LHCN-M2 (cell line): ENCODE data around the gene HRNR. TPM values are rescaled to one million over a fixed set of nuclear protein-coding genes. Genes with fewer than 3 reads are reported as not detected.
"Not testable (repeated sequence)": the region's sequence is repeated elsewhere in the genome, so short reads cannot be mapped to it uniquely, and the experiment has no call there.

Experiments used
- DNase-seq: peaks from one replicate; pipeline ENCODE4 v3.0.0-alpha.2; 2012; ENCODE audit warnings: low read depth
- polyA plus RNA-seq: library from polyadenylated mRNA; unstranded; fragments of >200 nt; gene quantifications from one replicate; pipeline ENCODE4 v1.2.1, GENCODE V29; 2012; ENCODE audit warnings: missing spikeins
- total RNA-seq: library from RNA; depleted of rRNA; stranded (reverse); fragments of >200 nt; gene quantifications from 2 replicates; pipeline ENCODE4 v1.2.3, GENCODE V29; 2014; rRNA removed

Gene HRNR
- not detected in 2 replicates for total RNA-seq
- 0.07 TPM for polyA plus RNA-seq

DNA sequence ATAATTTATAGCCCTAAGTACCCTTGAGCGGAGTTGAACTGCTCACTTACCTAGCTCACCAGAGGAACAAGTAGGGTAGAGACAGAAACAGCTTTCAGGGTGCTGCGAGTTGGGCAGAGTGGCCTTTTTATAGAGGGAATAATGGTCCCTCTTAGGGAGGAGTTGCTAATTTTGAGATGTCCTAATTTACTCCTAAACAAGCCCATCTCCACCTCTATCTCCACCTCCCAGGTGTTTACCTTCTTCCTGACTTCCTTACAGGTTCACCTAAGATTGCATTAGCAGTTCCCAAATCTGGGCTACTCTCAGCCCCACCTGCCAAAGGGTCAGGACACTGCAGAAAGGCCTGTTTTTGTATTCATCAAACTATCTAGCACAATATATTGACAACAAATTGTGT is at the start of gene HRNR:
HRNR (minus strand) TSS at position 101 of the 400 bp plus-strand sequence. CDS start 940 bp downstream, outside the sequence.
- DNase-seq: no peak

DNA sequence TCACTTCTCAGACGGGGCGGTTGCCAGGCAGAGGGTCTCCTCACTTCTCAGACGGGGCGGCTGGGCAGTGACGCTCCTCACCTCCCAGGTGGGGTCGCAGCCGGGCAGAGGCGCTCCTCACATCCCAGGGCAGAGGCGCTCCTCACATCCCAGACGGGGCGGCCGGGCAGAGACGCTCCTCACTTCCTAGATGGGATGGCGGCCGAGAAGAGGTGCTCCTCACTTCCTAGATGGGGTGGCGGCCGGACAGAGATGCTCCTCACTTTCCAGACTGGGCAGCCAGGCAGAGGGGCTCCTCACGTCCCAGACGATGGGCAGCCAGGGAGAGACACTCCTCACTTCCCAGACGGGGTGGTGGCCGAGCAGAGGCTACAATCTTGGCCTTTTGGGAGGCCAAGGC is 32.4 kb upstream of the HRNR start:
- not testable (repeated sequence) for DNase-seq

DNA sequence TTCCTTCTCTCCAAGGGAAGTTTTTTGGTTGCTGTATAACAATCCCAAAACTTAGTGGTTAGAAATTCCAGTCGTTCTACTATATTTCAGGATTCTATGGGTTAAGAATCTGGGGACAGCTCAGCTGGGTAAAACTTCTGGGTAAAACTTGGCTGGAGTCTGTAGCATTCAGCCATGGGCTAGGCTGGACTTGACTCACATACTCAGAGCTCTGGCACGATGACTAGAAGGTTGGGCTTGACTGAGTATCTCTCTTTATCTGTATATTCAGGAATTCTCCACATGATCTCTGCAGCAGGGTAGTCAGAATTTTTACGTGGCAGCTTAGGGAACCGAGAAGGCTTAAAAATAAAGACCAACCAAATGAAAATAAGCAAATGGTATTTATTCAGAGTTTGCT is 28.2 kb upstream of the HRNR start:
- DNase-seq: no peak

DNA sequence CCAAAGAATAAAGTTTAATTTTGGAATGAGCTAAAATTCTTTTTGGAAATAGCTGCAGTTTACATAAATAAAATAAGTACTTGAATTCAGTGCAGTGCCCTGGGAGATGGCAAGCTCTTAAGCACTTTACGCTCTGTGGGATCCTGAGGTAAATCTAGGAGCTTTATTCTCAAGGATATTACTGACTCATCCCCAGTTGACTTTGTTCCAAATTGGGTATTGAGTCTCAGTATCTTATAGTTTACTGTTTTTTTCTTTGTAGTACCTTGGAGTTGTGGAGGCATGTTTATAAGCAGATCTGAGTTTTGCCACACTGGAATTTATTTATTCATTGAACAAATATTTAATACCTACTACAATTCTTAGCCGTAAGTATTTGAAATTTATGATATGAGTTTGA is 27.4 kb upstream of the HRNR start:
- peak; percentile 65 for DNase-seq

DNA sequence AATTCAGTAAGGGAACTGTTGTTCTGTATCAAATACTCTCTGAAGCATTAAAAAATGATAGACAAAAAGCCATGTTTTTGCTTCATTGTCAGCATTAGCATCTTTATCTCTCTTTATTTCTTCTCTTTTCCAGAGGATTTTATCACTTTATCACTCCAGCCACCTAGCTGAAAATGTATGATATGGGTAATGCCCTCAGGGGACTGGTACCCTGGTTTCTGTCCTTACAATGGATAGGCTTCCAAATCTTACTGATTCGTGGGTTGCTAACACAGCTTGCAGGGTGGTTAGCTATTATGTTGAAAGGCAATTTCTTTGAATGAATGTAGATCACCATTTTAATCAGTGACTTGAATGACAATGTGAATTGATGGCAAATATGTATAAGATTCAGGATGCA is 23.3 kb upstream of the HRNR start:
- no peak for DNase-seq

DNA sequence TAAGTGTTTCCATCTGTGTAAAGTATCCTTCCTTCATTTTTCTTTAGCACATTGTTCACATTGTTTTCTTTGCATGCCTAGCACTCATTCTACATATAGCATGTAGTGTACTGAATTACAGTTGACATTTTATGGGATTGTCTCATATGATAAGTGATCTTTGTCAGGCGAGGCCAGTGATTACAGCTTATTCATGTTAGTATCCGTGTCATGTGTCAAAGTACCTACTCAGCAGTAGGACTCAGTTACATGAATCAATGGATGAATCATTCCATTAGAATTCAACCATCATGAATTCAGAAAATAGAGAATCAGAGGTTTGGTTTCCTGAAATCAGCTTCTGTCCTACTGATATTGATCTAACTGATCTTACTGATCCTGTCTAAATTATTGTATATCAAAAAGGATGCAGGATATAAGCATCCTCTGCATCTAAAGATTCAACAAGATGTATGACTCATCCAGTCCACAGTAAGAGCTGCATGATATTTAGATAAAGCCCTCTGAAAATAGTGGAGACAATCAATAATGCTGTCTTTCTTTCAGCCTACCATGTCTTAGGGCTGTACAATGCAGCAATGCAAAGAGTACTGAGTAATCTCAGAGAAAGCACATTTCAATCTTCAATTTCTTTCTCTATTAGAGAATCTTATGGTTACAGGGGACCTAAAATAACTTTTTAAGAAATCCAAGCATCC is 20.7 kb upstream of the HRNR start:
- DNase-seq: peak; percentile 70

DNA sequence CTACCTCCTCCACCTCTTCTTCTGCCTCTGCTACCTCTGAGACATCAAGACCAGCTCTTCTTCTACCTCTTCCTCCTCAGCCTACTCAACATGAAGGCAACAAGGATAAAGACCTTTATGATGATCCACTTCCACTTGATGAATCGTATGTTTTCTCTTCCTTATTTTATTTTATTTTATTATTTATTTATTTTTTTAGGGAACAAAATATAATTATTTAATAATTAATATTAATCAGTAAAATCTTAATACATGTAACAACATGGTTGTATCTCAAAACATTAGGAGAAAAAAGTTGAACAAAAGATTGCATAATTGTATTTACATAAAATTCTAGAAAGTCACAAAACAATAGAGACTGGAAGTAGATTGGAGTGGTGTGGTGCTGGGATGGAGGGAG is 13.1 kb upstream of the HRNR start:
- DNase-seq: no peak

DNA sequence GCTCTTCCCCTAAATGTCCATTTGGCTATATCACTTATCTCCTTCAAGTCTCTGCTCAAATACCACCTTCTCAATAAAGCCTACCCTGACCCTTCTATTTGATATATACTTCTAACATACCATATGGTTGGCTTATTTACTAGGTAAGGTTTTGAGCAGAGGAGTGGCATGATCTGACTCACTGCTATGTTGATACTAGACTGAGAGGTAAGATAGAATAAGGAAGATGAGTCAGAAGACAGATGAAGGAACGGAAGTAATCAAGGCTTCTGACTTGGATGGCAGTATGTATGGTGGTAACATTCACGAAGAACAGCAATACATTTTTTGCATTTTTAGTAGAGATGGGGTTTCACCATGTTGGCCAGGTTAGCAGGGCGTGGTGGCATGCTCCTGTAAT is 4.8 kb upstream of the HRNR start:
- DNase-seq: no peak

DNA sequence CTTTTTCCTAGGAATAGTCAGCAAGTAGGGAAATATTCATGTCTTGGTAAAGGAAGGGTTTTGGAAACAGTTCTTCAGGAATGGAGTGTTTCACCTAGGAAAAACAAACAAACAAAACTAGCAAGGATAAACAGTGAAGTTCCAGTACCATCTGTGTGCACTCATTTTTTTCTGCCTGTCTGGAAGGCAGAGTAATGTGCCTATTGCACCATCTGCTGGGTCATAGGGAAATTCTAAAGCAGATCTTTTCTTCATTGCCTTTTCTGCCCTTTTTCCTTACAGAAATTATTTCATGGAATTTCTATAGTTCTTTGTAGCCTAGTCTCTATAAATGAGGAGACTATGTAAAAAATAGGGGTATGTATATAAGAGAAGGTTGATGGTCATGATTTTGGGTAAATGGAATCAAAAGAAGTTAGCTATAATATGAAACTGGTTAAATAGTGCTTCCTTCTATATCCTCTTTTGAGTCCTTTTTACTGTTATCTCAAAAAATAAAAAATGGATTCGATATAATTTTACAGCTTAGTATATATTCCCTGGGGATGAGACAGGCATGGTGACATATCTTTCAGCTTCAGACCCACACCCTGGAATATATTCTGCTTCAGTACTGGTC is 3.4 kb upstream of the HRNR start:
- peak; percentile 50 for DNase-seq

DNA sequence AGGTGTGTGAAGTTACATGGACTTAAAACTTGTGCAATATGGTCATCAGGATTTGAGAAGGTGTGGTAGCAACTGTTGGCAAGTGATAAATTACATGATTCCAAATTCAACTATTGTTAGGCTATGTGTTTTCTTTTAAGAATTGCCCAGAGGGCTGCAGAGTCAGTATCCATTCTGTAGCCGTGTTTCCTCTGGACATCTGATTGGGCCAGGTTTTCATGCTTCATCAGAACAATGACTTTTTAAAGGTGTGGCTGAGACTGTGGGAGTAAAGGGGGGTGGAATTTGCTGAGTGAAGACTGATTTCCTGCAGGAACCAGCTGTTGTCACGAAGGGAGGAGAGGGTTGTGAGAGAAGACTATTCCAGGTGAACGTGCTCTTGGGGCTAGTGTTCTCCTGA is 1.7 kb upstream of the HRNR start:
- DNase-seq: no peak

DNA sequence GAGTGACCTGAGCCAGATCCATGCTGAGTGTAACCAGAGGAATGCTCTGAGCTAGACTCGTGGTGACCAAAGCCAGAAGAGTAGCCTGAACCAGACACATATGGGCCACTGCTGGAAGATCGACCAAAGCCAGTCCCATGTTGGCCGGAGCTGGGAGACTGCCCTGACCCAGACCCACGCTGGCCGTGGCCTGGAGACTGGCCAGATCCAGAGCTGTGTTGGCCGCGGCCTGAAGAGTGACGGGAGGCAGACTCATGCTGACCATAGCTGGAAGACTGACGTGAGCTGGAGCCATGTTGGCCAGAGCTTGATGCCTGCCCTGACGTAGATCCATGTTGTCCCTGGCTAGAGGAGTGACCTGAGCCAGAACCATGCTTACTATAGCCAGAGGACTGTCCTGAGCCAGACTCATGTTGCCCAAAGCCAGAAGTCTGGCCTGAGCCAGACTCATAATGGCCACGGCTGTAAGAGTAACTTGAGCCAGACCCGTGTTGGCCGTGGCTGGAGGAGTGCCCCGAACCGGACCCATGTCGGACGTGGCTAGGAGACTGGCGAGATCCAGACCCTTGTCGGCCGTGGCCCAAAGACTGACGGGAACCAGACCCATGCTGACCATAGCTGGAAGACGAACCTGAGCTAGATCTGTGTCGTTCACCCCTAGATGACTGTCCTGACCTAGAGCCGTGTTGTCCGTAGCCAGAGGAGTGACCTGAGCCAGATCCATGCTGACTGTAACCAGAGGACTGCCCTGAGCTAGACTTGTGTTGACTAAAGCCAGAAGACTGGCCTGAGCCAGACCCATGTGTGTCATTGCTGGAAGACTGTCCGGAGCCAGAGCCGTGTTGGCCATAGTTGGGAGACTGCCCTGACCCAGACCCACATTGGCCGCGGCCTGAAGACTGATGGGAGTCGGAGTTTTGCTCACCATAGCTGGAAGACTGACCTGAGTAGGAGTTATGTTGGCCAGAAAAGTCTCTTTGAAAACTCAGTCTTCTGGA is 3.5 kb downstream of the HRNR start:
- no peak for DNase-seq

DNA sequence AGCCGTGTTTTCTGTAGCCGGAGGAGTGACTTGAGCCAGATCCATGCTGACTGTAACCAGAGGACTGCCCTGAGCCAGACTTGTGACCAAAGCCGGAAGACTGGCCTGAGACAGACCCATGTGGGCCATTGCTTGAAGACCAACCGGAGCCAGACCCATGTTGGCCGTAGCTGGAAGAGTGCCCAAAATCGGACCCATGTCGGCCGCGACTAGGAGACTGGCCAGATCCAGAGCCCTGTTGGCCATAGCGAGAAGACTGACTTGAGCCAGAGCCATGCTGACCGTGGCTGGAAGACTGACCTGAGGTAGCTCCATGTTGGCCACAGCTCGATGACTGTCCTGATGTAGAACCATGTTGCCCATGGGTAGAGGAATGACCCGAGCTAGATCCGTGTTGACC is 4.6 kb downstream of the HRNR start:
- DNase-seq: not testable (repeated sequence)

DNA sequence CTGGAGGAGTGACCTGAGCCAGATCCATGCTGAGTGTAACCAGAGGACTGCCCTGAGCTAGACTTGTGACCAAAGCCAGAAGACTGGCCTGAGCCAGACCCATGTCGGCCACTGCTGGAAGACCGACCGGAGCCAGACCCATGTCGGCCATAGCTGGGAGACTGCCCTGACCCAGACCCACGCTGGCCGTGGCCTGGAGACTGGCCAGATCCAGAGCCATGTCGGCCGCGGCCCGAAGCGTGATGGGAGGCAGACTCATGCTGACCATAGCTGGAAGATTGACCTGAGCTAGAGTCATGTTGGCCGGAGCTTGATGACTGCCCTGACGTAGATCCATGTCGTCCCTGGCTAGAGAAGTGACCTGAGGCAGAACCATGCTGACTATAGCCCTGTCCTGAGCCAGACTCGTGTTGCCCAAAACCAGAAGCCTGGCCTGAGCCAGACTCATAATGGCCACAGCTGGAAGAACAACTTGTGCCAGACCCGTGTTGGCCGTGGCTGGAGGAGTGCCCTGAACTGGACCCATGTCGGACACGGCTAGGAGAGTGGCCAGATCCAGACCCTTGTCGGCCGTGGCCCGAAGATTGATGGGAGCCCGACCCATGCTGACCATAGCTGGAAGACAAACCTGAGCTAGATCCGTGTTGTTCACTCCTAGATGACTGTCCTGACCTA is 5.1 kb downstream of the HRNR start:
- DNase-seq: no peak

DNA sequence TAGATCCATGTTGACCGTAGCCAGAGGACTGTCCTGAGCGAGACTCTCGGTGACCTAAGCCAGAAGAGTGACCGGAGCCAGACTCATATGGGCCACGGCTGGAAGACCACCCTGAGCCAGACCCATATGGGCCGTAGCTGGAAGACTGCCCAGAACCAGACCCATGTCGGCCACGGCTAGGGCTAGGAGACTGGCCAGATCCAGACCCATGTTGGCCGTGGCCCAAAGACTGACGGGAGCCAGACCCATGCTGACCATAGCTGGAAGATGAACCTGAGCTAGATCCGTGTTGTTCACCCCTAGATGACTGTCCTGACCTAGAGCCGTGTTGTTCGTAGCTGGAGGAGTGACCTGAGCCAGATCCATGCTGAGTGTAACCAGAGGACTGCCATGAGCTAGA is 8.4 kb downstream of the HRNR start:
- DNase-seq: not testable (repeated sequence)

DNA sequence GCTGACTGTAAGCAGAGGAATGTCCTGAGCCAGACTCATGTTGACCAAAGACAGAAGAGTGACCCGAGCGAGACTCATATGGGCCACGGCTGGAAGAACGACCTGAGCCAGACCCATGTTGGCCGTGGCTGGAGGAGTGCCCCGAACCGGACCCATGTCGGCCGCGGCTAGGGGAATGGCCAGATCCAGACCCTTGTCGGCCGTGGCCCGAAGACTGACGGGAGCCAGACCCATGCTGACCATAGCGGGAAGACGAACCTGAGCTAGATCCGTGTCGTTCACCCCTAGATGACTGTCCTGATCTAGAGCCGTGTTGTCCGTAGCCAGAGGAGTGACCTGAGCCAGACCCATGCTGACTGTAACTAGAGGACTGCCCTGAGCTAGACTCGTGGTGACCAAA is 9.1 kb downstream of the HRNR start:
- DNase-seq: not testable (repeated sequence)

DNA sequence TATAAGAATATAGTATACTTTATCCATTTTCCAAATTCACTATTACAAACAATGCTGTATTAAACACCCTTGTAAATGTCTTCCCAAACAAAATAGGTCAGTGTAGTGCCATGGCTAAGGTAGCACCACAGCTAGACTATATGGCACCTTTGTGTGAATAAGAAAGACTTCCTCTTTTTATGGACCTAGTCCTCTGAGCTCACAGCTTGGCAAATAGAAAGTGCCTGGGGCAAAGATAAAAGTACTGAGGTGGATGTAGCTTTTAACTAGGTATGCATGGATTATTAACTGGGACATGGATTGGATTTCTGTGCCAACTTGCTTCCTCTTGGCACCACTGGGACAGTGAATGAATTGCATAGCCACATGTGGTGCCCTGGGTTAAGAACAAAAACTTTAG is 25.0 kb downstream of the HRNR start:
- DNase-seq: no peak

DNA sequence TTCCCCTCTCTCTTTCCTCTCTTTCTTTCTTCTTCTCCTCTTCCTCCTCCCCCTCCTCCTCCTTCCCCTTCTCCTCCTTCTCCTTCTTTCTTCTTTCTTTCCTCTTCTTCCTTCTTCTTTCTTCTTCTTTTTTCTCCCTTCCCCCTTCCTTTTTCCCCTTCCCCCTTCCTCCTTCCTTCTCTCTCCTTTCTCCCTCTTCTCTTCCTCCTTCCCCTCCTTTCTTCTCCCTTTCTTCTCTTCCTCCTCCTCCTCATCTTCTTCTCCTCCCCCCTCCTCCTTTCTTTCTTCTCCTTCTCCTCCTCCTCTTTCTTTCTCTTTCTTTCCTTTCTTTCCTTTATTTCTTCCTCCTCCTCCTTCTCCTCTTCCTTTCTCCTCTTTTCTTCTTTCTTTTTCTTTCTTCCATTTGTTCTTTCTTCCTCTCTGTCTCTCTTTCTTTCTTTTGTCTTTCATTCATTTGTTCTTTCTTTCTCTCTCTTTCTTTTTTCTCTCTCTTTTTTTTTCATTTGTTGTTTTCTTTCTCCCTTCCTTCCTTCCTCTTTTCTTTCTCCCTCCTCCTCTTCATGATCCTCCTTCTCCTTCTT is 26.5 kb downstream of the HRNR start:
- DNase-seq: no peak

DNA sequence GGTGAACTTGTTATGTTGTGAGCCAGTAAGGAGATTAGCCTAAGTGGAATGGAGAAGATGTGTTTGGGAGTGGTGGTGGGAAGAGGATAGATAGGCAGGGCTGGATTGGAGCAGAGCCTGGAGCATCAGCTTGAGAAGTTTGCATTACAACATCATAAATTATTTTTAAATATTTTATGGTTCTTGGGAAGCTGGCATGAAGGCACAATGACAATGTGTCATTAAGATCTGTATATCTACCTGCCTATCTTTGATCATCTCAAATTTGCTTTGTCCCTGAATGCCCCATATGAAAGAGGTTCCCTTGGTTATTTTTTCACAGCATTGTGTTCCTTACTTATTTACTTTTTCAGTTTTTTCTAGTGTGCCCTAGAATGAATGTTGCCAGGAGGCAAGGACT is 32.3 kb downstream of the HRNR start:
- no peak for DNase-seq

DNA sequence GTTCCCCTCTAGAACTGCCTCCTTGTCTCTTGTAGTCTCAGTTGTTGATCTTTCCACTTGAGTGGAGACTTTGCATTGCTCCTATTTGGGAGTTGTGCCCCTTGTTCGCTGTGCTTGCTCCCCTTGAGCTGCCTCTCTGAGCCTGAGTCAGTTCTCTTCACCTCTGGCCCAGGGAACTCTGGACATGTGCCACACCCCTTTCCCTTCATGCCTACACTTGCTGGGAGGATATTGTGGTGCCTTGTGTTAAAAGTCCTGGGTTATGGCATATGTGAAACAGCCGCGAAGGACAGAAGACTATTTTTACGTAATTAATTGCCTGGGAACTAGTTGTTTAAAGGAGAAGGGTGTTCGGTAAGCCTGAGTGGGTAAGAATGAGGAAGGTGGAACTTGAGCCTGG is 32.7 kb downstream of the HRNR start:
- DNase-seq: no peak

DNA sequence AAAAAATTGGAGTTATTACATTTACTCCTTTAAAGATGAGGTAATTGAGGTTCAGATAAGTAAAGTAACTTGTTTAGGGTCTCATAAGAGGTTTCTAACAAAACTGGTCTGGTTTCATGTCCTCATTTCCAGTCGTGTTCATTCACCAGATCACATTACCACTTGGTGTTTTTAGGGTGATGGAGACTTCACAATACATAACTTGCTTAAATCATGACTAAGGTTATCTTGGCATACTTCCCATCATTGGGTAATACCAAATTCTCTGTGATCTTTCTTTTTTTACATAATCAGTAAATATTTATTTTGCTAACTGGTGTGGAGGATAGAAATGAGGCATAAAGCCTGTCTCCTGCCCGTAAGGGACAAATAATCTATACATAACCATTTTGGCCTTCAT is 33.4 kb downstream of the HRNR start:
- peak; percentile 76 for DNase-seq
